NCI-H1436 (cell line): ENCODE results near the gene AANAT.

Experiments
- DNase-seq: peaks from one replicate; lab custom pipeline; 2025; lab: John Stamatoyannopoulos, UW

The AANAT gene

GRCh38 chr17:76468634-76469010, 1.2 kb downstream of the AANAT start:
- no peak for DNase-seq

DNA sequence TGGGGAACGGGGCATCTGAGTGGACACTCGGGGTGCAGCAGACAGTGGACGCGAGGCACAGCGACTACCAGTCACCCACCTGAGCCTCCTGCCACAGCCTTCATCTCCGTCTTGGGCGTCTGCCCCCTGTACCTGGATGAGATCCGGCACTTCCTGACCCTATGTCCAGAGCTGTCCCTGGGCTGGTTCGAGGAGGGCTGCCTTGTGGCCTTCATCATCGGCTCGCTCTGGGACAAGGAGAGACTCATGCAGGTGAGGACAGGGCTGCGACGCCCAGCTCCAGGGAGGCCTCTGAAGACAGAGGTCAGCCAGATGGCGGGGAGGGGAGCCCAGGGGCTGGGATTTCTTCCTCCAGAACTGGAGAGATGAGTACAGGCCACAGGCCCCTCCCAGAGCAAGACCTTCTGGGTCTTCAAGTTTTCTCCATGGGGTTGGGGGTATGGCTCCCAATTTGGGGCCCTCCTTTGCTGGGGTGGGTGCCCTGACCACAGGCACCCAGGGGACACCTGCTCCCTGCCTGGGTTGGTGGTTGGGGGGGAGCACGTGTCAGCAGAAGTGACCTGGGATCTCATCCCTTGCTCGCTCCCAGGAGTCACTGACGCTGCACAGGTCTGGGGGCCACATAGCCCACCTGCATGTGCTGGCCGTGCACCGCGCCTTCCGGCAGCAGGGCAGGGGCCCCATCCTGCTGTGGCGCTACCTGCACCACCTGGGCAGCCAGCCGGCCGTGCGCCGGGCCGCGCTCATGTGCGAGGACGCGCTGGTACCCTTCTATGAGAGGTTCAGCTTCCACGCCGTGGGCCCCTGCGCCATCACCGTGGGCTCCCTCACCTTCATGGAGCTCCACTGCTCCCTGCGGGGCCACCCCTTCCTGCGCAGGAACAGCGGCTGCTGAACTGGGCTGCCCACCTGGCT, 1.9 kb downstream of the AANAT start:
- DNase-seq, result no peak

DNA sequence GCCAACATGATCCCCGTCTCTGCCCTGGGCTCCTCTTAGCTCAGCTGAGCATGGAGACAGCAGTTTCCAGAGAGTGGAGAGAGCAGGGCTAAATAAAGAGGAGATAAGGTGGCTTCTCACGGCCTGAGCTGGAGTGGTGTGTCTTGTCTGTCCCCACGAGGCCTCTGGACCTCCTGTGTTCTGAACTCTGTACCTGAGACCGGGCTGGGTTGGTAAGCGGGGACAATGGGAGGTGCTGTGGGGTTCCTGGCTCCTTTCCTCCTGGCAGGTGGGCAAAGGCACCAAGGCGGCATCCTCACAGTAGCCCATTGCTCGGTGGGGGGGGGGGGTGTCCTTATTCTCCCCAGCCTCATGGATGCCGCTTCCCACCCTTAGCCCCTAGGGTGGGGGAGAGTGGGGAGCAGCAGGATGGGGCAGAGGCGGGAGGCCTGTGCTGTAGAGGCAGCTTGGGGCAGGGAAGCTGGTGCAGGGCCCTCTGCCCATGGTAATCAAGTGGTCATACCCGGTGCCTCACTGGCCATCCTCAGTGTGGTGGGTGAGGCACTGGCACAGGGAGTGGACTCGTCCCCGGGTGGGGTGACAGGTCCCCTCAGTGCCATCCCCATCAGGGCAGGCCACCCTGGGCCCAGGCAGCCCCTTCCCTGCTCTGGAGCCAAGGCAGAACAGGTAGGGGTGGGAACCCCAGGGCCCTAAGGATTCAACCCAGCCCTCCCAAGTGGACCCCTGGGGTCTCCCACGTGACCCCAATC, 2.8 kb downstream of the AANAT start:
- DNase-seq, result no peak

GRCh38 chr17:76471498-76472257, 4.3 kb downstream of the AANAT start:
- DNase-seq, result no peak

DNA sequence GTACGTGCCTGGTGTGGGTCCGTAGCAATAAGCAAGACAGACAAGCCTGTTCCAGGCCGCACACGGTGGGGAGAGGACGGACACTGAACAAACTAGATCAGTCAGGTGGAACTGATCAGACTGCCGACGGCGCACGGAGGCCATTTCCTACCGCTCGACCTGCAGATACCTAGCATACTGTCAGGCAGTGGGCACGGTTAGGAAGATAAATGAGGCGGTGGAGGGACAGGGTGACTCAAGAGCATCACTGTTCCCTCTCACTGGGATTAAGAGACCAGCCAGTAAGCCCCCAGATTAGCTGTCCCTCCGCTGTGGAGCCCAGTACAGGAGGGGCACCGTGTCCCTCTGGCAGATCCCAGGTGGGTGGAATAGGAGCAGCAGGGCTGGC, 4.8 kb downstream of the AANAT start:
- no peak for DNase-seq

DNA sequence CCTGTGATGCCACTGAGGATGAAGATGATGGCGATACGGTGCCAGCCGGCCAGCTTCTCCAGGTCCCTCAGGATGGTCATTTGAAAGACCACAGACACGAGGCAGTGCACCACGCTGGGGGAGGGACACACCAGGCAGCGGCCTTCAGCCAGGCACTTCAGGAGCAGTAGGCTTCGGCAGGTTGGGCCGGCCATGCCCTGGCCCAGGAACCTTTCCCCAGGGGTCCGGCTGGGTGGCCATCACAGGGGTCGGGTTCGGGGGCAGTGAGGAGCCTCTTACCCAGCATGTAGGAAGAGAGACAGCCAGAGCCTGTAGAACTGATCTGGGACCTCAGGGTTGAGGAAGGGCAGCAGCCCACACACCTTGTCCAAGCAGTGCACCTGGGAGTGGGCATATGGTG, 5.3 kb downstream of the AANAT start:
- DNase-seq, result no peak

- DNase-seq, result no peak
Measured at GRCh38 chr17:76473541-76473985, 6.2 kb downstream of the AANAT start.

GRCh38 chr17:76474238-76474637, 6.8 kb downstream of the AANAT start:
- DNase-seq, result no peak

GRCh38 chr17:76474894-76475293, 7.5 kb downstream of the AANAT start:
- DNase-seq, result no peak

- DNase-seq, result no peak
Measured at GRCh38 chr17:76475302-76475701, 7.9 kb downstream of the AANAT start.

DNA sequence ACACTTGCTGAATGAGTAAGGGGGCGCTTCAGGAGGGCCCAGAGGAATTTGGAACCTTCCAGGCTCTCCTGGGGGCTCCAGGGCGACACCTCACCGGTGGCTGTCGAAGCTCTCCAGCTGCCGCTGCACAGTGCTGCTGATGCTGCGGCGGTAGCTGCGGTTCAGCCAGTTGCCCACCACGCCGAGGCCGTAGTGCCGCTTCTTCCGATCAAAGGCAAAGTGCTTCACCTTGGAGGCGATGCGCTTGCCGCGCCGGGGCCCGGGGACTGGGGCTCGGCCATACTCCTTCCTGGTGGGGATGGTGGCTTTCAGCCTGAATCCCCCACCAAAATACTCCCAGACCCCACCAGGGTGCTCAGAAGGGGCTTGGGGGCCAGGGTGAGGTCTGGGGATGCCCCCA, 9.3 kb downstream of the AANAT start:
- no peak for DNase-seq

GRCh38 chr17:76477576-76477975, 10.2 kb downstream of the AANAT start:
- no peak for DNase-seq

- DNase-seq, result no peak
Measured at GRCh38 chr17:76478097-76478496, 10.7 kb downstream of the AANAT start.

DNA sequence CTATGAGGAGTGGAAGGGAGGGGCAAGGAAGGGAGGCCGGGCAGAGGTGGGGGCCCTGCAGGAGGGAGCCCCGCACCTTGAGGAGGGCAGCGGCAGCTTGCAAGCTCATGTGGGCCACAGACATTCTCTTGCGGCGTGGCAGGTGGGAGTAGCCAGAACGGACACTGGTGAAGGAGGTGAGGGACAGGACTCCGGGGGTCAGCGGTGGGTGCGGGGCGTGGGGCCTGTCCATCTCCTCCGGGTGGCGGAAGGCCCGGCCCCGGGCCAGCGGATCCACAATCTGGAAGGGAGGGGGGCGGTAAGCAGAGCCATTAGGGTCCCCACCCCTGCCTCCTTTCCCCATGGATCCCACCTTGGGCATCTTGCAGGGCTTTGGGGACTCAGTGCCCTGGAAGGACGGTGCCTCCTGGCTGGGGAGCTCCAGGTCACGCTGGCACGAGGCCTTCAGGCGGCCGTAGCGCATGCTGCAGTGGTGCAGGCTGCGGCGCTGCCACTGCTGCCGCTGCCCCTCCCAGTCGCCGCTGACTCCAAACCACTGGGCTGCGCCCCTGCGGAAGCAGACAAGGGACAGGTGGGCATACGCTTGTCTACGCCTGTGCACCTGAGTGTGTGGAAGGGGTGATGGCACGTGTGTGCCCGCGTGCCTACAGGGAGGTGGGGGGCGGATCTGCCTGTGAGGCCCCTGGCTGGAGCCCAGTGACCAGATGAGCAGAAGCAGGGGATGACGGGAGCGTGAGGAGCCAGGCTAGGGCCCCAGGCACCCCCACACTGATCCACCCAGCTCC, 11.5 kb downstream of the AANAT start:
- no peak for DNase-seq

- no peak for DNase-seq
Measured at GRCh38 chr17:76479515-76480060, 12.2 kb downstream of the AANAT start.

GRCh38 chr17:76480632-76481031, 13.2 kb downstream of the AANAT start:
- no peak for DNase-seq

- DNase-seq, result no peak
Measured at GRCh38 chr17:76481071-76481655, 13.8 kb downstream of the AANAT start.

GRCh38 chr17:76484228-76484725, 16.9 kb downstream of the AANAT start:
- no peak for DNase-seq

GRCh38 chr17:76485569-76485968, 18.2 kb downstream of the AANAT start:
- no peak for DNase-seq

- no peak for DNase-seq
Measured at GRCh38 chr17:76487451-76488192, 20.2 kb downstream of the AANAT start.
